Left lung (tissue), 10 donors: ENCODE measurements around the gene ATP6V0E1. TPM values are rescaled to one million over a fixed set of nuclear protein-coding genes. Genes with fewer than 3 reads are reported as not detected.

Experiments
- ATAC-seq: fragments of 200-7000 bp; cut with Tn5 transposase; one replicate; pipeline ENCODE4 v1.9.1; 2020; ENCODE audit warnings: moderate library complexity
- DNase-seq, 4 donors: peaks; one replicate each; pipeline ENCODE4 v3.0.0-alpha.2; 2013 to 2020
- H3K27ac ChIP-seq, 2 donors: fragments of 200-600 bp; sonication (generic) in 1 of 2; one replicate each; pipeline versions ENCODE4 v1.5.0 to v1.8.0; 2020 to 2021
- H3K27me3 ChIP-seq, 2 donors: fragments of 200-600 bp; sonication (generic) in 1 of 2; one replicate each; pipeline versions ENCODE4 v1.5.0 to v1.8.0; 2020 to 2021
- H3K36me3 ChIP-seq, 2 donors: fragments of 200-600 bp; sonication (generic) in 1 of 2; one replicate each; pipeline versions ENCODE4 v1.5.0 to v1.8.0; 2020 to 2021
- H3K4me1 ChIP-seq, 2 donors: fragments of 200-600 bp; one replicate each; pipeline ENCODE4 v1.8.0; 2021
- H3K4me3 ChIP-seq, 2 donors: fragments of 200-600 bp; sonication (generic) in 1 of 2; one replicate each; pipeline versions ENCODE4 v1.5.0 to v1.8.0; 2020 to 2021; ENCODE audit warnings: mild to moderate bottlenecking in 1 of 2
- H3K9me3 ChIP-seq, 2 donors: fragments of 200-600 bp; sonication (generic) in 1 of 2; one replicate each; pipeline versions ENCODE4 v1.5.0 to v1.8.0; 2020 to 2021
- intact Hi-C, 2 donors: fragments of 100-400 bp; cut with DNase I; formaldehyde crosslinking; loops; one replicate each; pipeline versions ENCODE4 v1.11.2 to v1.14.2; 2022
- polyA plus RNA-seq, 6 donors: library from polyadenylated mRNA; unstranded; fragments of 120-200 nt; gene quantifications; one replicate each; pipeline ENCODE4 v1.2.1, GENCODE V29; 2013; ENCODE audit not compliant: insufficient read length in 6 of 6
- total RNA-seq, 2 donors: library from RNA; stranded (reverse); fragmentation: NEBNext Ultra II Directional; extraction: Animal tissue kit (Norgen Biotek cat#: 25700); gene quantifications; one replicate each; pipeline ENCODE4 v1.2.1, GENCODE V29; 2021
- TF ChIP-seq, protein P1 (sequence below), 2 donors: fragments of 200-600 bp; sonication (generic) in 1 of 2; IDR thresholded peaks; one replicate each; pipeline versions ENCODE4 v1.5.0 to v1.8.0; 2021; ENCODE audit warnings: antibody characterized with exemption in 2 of 2
- donor health status: DM: no; HTN: yes; CAD: no.
- donor health status: DM: no; HTN: no; CAD: no.

Gene ATP6V0E1
- total and polyA plus RNA-seq, 8 donors = 132 to 385 (median 159) TPM

DNA sequence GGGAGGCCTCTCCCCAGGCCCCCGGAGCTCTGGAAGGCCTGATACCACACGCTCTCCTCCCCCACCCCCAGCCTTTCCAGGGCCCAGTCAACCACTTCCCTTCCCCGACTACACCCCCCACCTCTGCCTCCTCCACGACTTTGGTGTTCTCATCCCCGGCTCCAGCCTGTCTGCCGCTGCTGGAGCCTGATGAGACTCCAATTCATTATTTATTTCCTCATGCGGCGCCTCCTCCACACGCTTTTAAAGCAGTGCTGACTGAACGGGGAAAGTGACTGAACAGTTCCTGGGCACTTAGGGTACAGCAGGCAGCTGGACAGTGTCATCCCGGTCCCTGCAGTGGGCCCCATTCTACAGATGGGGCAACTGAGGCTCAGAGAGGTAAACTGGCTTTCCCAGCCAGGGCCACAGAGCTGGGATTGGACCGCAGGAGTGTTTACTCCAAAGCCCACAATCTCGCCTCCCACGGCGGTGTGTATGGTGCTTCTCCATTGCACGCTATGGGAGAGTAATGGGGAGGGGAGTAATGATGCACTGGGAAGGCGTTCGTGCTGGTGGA, 40.2 kb upstream of the ATP6V0E1 start:
- ATAC-seq = peak; percentile 22
- no peak overlapping the region for H3K4me3 ChIP-seq
- intact Hi-C loops = loop anchor here in 1 of 2 donors (10.0 kb wide), 1 partner anchor 229 kb away; no protein-coding TSS in a partner anchor
- no peaks in the 10 kb centered on the region for H3K9me3 ChIP-seq
- H3K27ac ChIP-seq = peak overlapping the region in 1 of 2 donors; percentile 20
- H3K27me3 ChIP-seq = no peaks in the 10 kb centered on the region
- peak in 1 of 4 donors; percentile 49 for DNase-seq
- H3K4me1 ChIP-seq = no peaks in the 10 kb centered on the region
- TF ChIP-seq, protein P1, sequence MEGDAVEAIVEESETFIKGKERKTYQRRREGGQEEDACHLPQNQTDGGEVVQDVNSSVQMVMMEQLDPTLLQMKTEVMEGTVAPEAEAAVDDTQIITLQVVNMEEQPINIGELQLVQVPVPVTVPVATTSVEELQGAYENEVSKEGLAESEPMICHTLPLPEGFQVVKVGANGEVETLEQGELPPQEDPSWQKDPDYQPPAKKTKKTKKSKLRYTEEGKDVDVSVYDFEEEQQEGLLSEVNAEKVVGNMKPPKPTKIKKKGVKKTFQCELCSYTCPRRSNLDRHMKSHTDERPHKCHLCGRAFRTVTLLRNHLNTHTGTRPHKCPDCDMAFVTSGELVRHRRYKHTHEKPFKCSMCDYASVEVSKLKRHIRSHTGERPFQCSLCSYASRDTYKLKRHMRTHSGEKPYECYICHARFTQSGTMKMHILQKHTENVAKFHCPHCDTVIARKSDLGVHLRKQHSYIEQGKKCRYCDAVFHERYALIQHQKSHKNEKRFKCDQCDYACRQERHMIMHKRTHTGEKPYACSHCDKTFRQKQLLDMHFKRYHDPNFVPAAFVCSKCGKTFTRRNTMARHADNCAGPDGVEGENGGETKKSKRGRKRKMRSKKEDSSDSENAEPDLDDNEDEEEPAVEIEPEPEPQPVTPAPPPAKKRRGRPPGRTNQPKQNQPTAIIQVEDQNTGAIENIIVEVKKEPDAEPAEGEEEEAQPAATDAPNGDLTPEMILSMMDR (IDR thresholded peaks at IDR 0.05) = no peak
- peaks cover 0 to 82% of the 10 kb centered on the region in 2 donors for H3K36me3 ChIP-seq

GRCh38 chr5:172943906-172944305, 39.7 kb upstream of the ATP6V0E1 start:
- ATAC-seq = no peak
- Histone ChIP-seq H3K27me3 (no peaks in the 10 kb centered on the region), H3K36me3 (peaks cover 0 to 80% of the 10 kb centered on the region in 2 donors), H3K9me3 (no peaks in the 10 kb centered on the region), H3K27ac (peak overlapping the region in 1 of 2 donors; percentile 20), H3K4me1 (no peaks in the 10 kb centered on the region), H3K4me3 (no peak overlapping the region)
- no peak for DNase-seq
- TF ChIP-seq, protein P1 (IDR thresholded peaks at IDR 0.05) = no peak
- intact Hi-C loops = loop anchor here in 1 of 2 donors (10.0 kb wide), 1 partner anchor 229 kb away; no protein-coding TSS in a partner anchor

DNA sequence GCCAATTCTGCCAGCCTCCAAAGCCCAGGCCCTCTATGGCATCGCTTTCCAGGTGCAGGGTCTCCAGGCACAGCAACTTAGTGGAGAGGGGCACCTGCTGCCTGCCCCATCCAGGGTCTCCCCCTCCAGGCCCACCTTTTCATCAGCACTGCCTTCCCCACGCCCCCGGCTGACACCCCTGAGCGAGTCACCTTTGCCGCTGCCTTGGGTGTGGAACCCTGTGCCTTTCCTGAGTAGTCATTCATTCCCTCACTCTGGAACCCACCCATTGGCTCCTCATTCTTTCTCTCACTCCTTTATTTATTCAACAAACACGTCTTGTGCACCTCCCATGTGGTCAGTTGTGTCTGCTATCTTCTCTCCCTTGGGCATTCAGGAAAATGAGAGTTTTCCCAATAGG, 38.8 kb upstream of the ATP6V0E1 start:
- no peak overlapping the region for H3K27ac ChIP-seq
- no peak for ATAC-seq

DNA sequence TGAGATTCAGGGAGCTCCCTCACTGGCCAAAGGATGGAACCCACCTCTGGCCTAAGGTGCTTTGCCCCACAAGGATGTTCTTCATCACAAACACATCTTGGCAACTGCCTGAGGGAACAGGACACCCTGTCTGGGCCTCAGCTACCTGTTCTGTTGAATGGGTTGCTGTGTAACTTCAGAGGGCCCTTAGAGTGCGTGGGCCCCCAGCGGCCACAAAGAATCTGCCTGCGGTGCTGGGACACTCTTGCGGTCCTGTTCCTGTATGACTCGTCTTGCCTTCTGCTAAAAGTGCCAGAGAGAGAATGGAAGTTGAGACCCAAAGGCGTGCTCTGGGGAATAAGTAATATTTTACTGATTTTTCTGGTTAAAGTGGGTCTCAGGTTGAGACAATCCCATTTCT, 38.4 kb upstream of the ATP6V0E1 start:
- TF ChIP-seq, protein P1 (IDR thresholded peaks at IDR 0.05) = no peak
- H3K27ac ChIP-seq = no peak overlapping the region
- H3K4me1 ChIP-seq = no peaks in the 10 kb centered on the region
- H3K9me3 ChIP-seq = no peaks in the 10 kb centered on the region
- H3K36me3 ChIP-seq = peaks cover 0 to 73% of the 10 kb centered on the region in 2 donors
- ATAC-seq (no peak), DNase-seq (no peak)
- H3K4me3 ChIP-seq = no peak overlapping the region
- H3K27me3 ChIP-seq = no peaks in the 10 kb centered on the region
- intact Hi-C loops = loop anchor here in 1 of 2 donors (10.0 kb wide), 1 partner anchor 230 kb away; no protein-coding TSS in a partner anchor

More for the DNA sequence above, 38.8 kb upstream of the ATP6V0E1 start:
- Histone ChIP-seq H3K9me3 (no peaks in the 10 kb centered on the region), H3K4me3 (no peak overlapping the region), H3K27me3 (no peaks in the 10 kb centered on the region), H3K36me3 (peaks cover 0 to 77% of the 10 kb centered on the region in 2 donors), H3K4me1 (no peaks in the 10 kb centered on the region)
- intact Hi-C loops = loop anchor here in 1 of 2 donors (10.0 kb wide), 1 partner anchor 230 kb away; no protein-coding TSS in a partner anchor
- TF ChIP-seq, protein P1 (IDR thresholded peaks at IDR 0.05) = no peak
- no peak for DNase-seq

DNA sequence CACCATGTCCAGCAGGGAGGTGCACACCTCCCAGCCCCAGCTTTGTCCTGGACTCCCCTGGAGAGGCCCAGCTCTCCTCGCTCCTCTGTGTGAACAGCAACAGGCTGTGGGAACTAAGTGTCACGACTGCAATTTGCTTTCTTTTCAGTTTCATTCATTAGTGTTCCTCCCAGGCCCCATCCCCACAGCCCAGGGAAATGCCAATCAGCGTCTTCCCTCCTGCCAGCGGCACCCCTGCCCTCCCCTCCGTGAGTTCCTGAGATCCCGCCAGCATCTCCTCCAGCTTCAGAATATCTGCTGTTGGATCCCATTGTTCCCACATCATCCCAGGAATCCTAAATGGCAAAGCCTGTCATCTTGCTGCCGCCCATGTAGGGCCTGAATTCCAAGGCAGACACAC, 37.4 kb upstream of the ATP6V0E1 start:
- Histone ChIP-seq H3K36me3 (peaks cover 0 to 73% of the 10 kb centered on the region in 2 donors), H3K4me3 (no peak overlapping the region)

More for the DNA sequence above, 37.4 kb upstream of the ATP6V0E1 start:
- Histone ChIP-seq H3K4me1 (no peaks in the 10 kb centered on the region), H3K27me3 (no peaks in the 10 kb centered on the region), H3K9me3 (no peaks in the 10 kb centered on the region), H3K27ac (no peak overlapping the region)
- ATAC-seq (no peak), DNase-seq (no peak)
- TF ChIP-seq, protein P1 (IDR thresholded peaks at IDR 0.05) = no peak
- intact Hi-C loops = loop anchor here in 1 of 2 donors (10.0 kb wide), 1 partner anchor 231 kb away; no protein-coding TSS in a partner anchor
